HG02852 (cell line): ENCODE results near the gene RHEX.

ENCODE experiments used
- ATAC-seq: cut with Tn5 transposase; IDR thresholded peaks from one replicate; pipeline ENCODE4 v1.9.1; 2021; ENCODE audit warnings: mild to moderate bottlenecking, moderate library complexity; ENCODE audit not compliant: unreplicated experiment

The RHEX gene

DNA sequence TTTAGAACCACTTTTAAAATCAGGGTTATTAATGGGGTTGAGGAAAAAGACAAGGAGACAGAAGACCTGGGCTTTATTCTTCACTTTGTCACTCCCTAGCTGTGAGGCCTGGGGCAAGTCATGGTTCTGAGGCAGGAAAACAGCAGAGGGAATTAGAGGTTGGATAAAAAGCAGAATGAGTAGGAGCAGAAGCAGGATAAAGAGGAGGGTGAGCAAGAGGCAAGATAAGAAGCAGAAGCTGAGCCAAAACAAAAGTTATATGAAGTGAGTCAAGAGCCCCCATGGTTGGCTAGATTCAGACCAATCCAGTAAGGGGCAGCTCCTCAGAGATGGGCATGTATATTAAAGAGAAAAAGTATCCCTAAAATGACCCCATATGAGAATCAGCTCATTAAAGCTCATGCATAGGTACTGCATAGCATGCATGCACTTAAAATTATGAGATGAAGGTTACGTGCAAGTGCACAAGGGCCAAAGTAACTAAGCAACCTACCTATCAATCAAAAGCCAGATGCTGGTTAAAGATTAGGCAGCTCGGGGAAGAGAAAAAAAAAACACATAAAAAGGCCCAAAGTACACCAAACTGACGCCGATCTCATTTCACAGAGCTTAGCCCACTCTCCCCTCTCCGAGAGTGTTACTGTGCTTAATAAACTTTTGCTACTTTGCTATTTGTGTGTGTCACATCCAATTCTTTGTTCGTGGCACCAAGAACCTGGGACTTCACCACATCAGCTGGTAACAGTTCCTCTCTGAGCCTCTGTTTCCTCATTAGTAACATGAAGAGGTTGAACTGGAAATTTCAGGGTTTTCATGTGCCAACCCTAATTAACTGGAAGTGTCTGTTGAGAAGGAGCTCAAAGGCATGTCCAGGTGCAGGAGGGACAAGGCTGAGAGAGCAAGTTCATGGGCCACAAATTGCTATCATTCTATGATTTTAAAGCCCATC lies 62.0 kb downstream of the RHEX start:
- no peak for ATAC-seq

DNA sequence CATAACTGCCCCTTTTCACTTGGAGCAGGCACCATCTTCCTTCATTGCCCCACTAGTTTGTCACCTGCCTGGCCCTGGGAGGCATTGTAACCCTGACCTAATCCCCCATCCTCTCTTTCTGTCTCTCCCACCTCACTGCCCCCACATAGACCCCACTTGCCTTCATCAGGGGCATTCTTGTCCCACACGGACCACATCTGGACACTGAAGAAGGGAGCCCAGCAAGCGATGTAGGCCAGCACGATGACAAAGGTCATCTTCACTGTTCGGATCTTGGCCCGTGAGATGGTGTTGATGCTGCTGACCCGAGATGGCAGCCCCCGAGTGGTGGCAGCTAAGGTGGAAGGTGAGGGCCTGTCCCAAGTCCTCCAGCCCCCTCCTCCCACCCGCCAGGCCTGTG lies 62.8 kb downstream of the RHEX start:
- no peak for ATAC-seq

DNA sequence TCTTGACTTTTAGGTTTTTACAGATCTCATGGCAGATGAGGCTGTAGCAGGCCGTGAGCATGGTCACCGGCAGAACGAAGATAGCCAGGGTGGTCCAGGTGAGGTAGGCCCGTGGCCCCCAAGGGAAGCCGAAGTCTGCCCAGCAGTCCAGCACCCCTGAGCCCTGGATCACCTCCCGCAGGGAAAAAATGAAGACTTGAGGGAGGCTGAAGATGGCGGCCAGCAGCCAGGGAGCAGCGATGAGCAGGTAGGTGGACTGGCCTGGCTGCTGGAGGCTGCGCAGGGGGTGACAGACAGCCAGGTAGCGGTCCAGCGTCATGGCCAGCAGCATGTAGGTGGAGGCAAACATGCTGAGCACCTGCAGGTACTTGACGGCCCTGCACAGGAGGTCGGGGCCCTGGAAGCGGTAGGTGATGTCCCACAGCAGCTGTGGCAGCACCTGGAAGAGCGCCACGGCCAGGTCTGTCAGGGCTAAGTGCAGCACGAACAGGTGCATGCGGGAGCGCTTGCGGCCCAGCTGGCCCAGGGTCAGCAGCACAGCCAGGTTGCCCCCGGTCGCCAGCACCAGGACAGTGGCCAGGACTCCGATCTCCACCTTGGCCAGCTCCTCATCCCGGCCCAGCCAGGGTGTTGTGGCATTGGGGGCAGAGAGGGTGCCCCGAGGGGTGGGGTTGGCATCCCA lies 63.4 kb downstream of the RHEX start:
- no peak for ATAC-seq

DNA sequence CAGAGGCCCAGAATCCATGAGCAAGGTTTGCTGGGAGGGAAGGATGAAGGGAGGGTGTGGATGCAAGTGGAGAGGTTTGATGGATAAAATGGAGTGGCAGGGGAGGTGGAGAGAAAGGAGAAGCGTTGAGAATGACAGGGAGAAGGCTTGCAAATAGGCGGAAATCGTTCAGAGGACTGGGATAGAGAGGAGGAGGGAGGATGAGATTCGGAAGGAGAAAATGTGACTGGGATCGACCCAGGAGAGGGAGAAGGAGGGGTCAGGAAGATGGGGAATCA lies 63.8 kb downstream of the RHEX start:
- no peak for ATAC-seq

DNA sequence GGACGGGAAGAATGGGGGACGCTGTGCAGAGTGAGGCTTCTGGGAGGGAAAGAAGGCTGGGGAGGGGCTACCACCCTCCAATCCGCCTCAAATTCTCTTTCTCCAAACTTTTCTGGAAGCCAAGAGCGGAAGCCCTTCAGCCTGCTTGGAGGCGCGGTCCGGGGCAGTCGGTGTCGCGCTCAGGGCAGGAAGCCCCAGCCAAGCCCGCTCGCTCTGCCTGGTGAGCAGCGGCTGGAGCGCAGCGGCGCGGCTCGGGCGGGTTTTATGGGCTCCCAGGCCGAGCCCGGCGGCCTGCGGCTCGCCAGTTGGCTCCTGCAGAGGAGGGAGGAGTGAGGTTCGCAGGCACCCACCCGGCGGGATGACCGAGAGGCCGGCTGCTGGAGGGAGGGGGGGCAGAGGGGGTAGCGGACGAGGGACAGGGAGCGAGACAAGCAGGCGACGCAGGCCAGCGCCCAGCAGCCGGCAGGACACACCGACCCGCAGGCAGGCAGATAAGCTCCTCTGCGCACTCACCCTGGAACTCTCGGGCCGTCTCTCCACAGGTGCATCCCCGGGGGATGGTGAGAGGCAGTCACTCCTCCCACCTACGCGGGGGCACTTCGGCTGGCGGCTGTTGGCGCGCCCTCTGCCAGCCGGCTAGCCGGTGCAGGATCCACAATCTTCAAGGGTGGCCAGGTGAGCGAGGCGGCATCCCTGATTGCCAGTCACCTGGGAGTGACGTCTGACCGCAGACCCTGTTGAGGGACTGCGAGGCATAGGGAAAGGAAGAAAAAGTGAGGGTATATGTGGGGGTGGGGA lies 64.4 kb downstream of the RHEX start, which contains the start of gene AVPR1B:
Gene AVPR1B, minus strand, starts transcription at position 238 of the 798 bp plus-strand sequence. CDS start 498 bp downstream, outside the sequence.
- ATAC-seq = no peak

DNA sequence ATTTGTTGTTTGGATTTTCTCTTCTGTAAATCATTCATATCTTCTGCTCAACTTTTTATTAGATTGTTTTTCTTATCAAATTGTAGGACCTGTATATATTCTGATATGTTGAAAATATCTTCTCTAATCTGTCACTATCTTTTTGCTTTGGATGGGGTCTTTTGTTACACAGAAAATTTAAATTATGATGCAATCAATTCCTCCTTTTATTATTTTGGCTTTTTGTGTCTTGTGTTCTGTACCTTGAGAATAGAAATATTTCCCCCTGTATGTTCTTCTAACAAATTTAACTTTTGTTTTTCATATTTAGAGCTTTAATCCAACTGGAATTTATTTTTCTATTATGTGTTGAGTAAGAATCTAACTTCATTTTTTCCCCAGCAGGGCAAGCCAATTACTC lies 67.4 kb downstream of the RHEX start:
- no peak for ATAC-seq

DNA sequence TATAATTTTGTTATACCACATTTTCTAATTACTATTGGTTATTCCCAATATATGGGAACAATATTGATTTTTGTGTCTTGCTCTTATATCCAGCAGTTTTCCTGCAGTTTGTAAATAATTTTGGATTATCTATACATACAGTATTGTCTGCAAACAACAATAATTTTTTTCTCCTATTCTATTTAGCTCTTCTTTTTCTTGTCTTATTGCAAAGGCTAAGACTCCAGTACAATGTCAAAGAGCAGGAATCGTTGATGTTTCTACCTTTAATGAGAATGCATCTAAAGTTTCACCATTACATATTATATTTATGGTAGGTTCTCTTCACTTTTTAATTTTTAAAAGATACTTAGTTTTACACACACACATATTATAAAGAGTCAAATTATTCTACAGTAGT lies 68.3 kb downstream of the RHEX start:
- no peak for ATAC-seq

DNA sequence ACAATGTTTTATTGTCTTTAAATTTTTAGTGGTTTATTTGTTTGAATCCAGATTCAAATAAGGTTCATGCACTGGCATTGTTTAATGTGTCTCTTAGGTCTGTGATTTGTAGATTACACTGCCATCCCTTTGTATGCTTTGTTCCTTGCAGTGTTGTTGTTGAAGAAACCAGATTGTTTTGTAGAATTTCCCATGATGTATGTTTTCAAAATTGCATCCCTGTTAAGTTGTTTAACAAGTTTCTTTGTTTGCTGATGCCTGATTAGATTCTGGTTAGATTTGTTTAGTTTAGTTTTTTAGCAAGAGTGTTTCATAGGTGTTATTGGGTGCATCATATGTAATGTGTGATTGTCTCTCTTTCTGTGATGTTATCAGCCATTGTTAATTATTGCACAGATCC lies 69.7 kb downstream of the RHEX start:
- ATAC-seq = no peak

DNA sequence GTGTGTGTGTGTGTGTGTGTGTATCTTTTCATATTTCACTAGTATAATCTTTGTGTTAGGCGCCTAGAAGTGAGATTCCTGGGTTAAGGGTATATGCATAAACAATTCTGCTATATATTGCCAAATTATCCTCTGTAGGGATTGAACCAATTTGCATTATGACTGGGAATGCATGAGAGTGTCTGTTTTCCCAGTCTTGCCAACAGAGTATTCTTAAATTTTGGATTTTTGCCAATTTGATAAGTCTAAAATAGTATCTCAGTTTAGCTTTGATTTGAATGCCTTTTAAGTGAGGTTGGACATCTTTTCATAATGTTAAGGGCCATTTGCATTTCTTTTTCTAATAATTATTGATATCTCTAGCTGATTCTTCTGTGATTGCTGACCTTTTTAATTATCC lies 72.4 kb downstream of the RHEX start:
- ATAC-seq = no peak

DNA sequence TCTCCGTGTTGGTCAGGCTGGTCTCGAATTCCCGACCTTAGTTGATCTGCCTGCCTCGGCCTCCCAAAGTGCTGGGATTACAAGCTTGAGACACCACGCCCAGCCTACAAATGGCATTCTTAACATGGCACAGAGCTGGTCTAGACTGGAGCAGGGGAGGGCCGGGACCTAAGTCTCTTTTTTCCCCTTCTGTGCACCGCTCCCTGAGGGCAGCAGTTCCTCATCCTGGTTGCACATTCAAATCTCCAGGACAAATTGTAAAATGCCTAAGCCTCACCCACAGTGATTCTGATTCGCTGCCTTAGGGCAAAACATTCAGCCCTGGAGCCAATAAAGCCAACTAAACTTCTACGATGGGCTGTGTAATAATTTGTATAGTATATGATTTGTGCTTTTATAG lies 74.4 kb downstream of the RHEX start:
- no peak for ATAC-seq

DNA sequence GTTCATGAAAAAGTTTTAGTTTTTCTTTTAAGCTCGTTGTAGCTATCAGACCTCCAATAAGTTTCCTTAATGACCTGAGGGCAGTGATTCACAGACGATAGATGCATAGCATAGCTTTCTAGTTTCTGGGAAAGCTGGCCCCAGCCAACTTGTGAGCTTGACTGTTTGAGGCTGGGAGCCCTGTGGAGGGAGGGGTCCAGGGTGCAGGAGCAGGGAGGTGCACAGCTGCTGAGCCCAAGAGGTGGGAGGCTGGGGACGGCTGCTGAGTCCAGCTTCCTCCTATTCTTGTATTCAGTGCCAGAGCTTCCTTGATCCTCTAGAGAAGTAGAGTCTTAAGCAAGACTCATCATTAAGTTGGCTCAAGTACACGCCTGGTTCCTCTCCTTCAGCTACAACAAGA lies 75.2 kb downstream of the RHEX start:
- ATAC-seq = no peak

DNA sequence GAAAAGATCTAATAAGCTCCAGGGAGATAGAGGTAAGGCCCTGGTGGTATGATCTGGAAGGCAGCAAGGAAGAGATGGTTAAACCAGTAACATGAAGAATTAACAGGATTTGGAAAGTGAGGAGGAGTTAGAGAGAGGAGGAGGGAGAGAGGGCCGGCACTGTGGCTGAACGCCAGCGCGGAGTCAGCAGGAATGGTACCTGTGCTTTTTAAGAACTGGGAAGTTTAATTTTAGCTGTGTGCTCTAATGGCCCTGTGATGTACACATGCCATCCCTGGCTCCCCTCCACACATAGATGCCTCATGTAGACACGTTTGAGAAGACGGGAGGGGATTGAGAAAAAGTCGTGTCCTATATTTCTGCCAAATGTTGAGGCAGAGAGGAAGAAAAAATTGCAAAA lies 78.1 kb downstream of the RHEX start:
- ATAC-seq = no peak

DNA sequence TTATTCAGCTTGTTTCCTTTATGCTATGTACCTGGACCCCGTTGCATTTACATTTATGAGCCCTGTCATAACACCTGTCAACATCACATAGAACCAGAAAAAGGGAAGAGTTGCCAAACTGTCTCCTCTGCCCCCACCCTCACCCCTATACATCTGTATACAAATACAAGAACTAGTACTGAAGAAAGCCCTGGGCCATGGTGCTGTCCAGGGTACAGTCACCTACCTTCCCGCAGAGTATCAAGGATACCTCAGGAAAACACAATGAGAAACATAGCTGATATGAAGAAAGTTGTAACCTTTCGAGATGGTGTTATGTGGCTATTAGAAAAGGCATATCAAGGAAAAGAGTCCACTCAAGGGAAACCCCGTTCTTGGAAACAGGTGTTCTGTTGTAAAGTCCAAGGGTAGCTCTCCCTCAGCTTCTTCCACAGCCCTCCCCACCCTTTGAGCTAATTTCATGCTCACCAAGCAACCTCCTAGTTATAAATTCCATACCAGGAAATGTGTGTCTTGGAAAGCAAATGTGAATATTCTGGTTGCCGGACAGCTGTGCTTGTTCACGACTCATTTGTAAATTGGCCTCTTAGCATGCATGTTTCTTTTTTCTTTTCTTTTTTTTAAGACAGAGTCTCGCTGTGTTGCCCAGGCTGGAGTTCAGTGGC lies 80.9 kb downstream of the RHEX start:
- no peak for ATAC-seq

DNA sequence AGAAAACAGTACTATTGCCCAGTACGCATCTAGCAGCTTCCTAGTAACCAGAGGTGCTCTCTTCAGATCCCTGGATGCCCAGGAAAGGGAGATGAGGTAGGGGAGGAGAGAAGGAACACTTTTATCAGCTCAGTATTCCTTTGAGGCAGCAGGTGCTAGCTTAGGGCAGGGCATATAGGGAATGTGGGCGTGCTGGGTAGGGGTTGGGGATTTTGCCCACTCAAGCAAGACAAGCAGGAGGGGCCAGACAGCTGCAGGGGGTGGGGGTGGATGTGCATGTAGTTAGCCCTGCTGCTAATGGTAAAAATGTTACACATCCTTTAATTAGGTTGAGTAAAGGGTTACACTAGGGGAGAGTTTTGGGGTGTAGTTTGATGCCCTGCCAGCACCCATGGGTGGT lies 82.3 kb downstream of the RHEX start:
- no peak for ATAC-seq

DNA sequence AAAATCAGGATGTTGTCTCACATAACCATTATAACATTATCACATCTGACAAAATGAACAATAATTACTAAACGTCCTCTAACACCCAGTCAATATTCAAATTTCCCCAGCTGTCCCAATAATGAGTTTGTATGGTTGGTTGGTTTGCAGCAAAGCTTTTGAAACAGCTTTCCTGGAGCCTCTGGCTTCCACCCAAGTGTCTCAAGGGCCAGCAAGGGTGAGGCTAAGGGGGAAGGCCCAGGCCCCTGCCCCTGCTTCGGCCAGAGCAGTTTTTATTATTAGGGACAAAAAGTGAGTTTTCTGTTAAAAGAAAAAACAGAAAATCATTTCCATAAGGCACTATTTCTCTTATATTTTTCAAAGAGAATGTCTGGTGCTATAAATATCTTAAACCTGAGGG lies 83.3 kb downstream of the RHEX start:
- ATAC-seq = no peak

DNA sequence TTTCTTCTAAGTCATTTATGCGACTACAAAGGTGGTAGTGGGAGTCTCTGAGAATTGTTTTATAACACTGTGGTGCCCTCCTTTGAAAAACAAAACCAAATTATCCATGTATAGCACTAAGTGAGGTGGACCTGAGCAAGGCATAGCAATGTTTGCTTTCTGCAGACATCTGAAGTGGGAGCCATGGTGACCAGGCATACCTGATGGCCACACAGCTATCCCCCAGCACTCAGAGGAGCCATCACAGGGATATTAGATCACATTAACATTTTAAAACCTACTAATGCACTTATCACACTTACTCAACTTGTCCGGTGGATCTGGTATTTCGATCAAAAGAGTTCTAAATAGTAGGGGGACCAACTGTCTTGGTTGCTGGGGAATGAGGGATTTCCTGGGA lies 89.0 kb downstream of the RHEX start:
- ATAC-seq = no peak

DNA sequence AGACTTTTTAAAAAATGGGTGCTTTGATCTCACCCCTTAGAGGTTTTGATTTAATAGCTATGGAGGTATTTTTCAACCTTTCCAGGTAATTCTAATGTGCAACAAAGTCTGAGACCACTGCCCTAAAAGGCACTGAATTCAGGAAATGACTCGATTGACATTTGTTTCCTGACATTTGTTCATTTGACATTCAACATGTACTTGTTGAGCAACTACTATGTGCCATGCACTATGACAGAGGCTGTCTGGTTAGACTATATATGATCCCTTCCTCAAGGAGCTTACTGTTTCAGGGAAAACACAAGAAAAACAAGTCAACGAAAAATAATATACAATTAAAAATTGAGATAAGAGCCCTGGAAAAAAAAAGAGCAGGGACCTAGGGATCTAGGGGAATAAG lies 89.8 kb downstream of the RHEX start:
- no peak for ATAC-seq

DNA sequence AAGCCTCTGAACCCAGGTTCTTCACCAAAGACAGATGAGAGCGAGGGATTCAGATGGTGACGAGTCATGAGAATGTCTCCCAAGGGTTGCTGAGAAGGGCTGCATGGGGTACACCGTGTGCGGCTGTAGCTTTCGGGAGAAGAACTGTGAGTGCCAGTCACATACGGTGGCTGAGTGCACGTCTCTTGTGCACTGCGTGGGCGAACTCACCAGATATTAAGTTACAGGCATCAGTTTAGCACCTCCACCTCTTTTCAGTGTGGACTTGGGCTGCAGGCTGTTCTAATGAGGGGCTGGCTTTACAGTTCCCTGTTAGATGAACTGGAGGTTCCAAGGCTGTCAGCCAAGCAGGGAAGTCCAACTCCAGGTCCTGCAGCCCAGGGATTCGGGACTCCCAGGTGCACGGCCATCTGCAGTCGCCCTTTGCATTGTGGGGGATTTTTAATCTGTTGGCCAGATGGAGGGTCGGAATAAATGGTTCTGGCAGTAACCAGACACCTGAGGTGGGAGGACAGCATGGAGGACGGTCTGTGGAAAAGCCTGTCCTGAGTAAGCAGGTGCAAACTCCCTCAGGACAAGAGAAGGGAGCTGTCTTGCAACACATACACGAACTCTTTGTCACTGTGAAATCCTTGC lies 90.7 kb downstream of the RHEX start:
- no peak for ATAC-seq

DNA sequence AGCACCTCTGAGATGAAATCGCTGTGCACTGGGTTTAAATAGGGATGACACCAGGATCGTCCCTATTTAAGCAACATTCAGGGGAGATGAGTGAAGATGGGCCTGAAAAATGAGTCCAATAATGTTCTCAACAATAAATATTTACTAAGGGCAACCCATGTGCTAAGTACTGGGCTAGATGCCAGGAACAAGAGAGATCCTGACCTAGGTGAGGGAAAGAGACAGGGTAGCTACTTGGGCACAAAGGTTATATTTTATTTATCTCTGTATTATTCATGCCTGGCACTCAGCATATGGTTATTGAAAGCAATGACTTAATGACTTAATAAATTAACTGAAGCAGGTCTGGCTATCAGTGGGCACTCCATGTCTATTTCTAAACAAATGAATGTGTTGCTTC lies 91.6 kb downstream of the RHEX start:
- ATAC-seq = no peak

DNA sequence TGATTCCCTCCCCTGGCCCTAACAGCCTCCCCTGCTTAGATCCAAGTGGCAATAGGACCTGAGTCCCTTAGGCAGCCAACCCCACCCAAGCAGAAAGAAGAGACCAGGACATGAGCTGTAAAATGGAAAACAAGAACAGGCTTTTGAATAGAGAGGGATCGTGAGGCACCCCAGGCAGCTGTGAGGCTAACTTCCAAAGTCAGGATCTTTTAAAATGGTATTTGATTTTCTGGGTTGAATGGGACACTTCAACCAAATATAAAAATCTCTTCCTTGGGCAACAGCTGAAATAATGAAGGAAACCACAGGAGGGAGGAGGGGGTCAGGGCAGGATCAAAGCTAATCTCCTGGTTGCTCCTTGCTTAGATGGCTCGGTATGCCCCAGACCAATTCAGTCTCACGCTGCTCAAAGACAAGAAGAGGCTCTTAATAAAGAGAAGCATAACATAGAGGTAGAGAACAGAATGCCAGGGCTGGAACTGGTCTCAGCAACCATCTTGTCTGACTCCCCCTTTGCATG lies 92.9 kb downstream of the RHEX start:
- no peak for ATAC-seq
